T-cell (primary cell): ENCODE measurements around the gene PPP1R13L. TPM values are rescaled to one million over a fixed set of nuclear protein-coding genes. Genes with fewer than 3 reads are reported as not detected.

ENCODE experiments used
- ATAC-seq, 4 experiments: fragments of 200-7000 bp in 3 of 4; fragments of 150-1000 bp in 1 of 4; cut with Tn5 transposase; replicated peaks in 1 of 4; 1 replicate in 3 of 4; 2 replicates in 1 of 4; pipeline ENCODE4 v1.10.0; 2021; ENCODE audit warnings: moderate library complexity in 3 of 4, mild to moderate bottlenecking in 2 of 4, moderate number of reproducible peaks in 1 of 4
- CTCF ChIA-PET, 2 donors: fragments of 300-600 bp; sonication (Branson Sonifier 250); formaldehyde crosslinking; loops; one replicate each; lab custom pipeline; 2022; ENCODE audit warnings: antibody characterized with exemption in 2 of 2; lab: Charles Lee
- POLR2A ChIA-PET, 2 donors: fragments of 300-600 bp; sonication (Branson Sonifier 250); formaldehyde crosslinking; loops; one replicate each; lab custom pipeline; 2022; ENCODE audit warnings: antibody characterized with exemption in 2 of 2; lab: Charles Lee
- DNase-seq, 35 experiments: peaks; one replicate each; pipeline versions ENCODE4 v3.0.0 to v3.0.0-alpha.2; 2013 to 2023
- H3K27ac ChIP-seq: one replicate; pipeline ENCODE4 v1.5.1; 2013; ENCODE audit warnings: low read length
- H3K27me3 ChIP-seq, 2 experiments: replicated peaks in 1 of 2; 1 replicate in 1 of 2; 2 replicates in 1 of 2; pipeline versions ENCODE4 v1.6.1 to v1.7.0; 2013; ENCODE audit warnings: low read length in 1 of 2, mixed read lengths in 1 of 2; ENCODE audit not compliant: control insufficient read depth in 2 of 2, insufficient read depth in 2 of 2; ENCODE audit errors: extremely low read depth in 1 of 2
- H3K36me3 ChIP-seq, 2 donors: 1 replicate in 1 of 2; 2 replicates in 1 of 2; pipeline versions ENCODE4 v1.6.1 to v1.7.0; 2013; ENCODE audit warnings: low read length in 1 of 2; ENCODE audit not compliant: control insufficient read depth in 2 of 2, insufficient read depth in 1 of 2; ENCODE audit errors: extremely low read depth in 1 of 2
- H3K4me1 ChIP-seq, 2 experiments: 1 replicate in 1 of 2; 2 replicates in 1 of 2; pipeline versions ENCODE4 v1.6.1 to v1.7.0; 2013; ENCODE audit warnings: low read length in 2 of 2, mixed read lengths in 1 of 2; ENCODE audit not compliant: insufficient read depth in 2 of 2, control insufficient read depth in 1 of 2; ENCODE audit errors: extremely low read depth in 1 of 2
- H3K4me3 ChIP-seq, 2 donors: 1 replicate in 1 of 2; 2 replicates in 1 of 2; pipeline versions ENCODE4 v1.5.1 to v1.7.0; 2013; ENCODE audit warnings: mild to moderate bottlenecking in 2 of 2, low read length in 1 of 2, moderate library complexity in 1 of 2; ENCODE audit not compliant: control insufficient read depth in 1 of 2; ENCODE audit errors: extremely low read depth in 1 of 2
- H3K9me3 ChIP-seq: 2 replicates; pipeline ENCODE4 v1.7.0; 2013
- H3K27ac Mint-ChIP-seq, 2 donors: one replicate each; pipeline ENCODE4 v1.8.0; 2020 to 2021; ENCODE audit warnings: mild to moderate bottlenecking in 2 of 2, mixed read lengths in 2 of 2
- H3K27me3 Mint-ChIP-seq, 2 donors: one replicate each; pipeline ENCODE4 v1.8.0; 2021 to 2022; ENCODE audit warnings: mixed read lengths in 2 of 2
- H3K36me3 Mint-ChIP-seq: one replicate; pipeline ENCODE4 v1.8.0; 2021; ENCODE audit warnings: mixed read lengths
- H3K4me1 Mint-ChIP-seq, 3 donors: one replicate each; pipeline ENCODE4 v1.8.0; 2020 to 2022; ENCODE audit warnings: mixed read lengths in 3 of 3, mild to moderate bottlenecking in 1 of 3
- H3K4me3 Mint-ChIP-seq, 3 donors: one replicate each; pipeline ENCODE4 v1.8.0; 2020 to 2022; ENCODE audit warnings: mild to moderate bottlenecking in 3 of 3, mixed read lengths in 3 of 3, moderate library complexity in 3 of 3
- H3K9me3 Mint-ChIP-seq, 3 donors: one replicate each; pipeline ENCODE4 v1.8.0; 2020 to 2022; ENCODE audit warnings: mixed read lengths in 3 of 3
- WGBS: methylation state at CpG from one replicate; pipeline ENCODE4 v1.1.5; 2013; ENCODE audit warnings: missing lambda C conversion rate; ENCODE audit not compliant: insufficient coverage; 5-methylcytosine and 5-hydroxymethylcytosine counted together
- total RNA-seq, 35 experiments: library from RNA in 6 of 35; stranded (reverse) in 6 of 35; fragments of 120-200 nt in 1 of 35; gene quantifications; one replicate each; pipeline versions ENCODE4 v1.2.1 to v1.2.4 and lab custom pipeline; 2013 to 2026

The PPP1R13L gene
- total RNA-seq, 5 donors from 2014 or later (not counting 1 experiment from before 2014, with no cell fraction given), result 7.9 to 15.7 (median 12.5) TPM

DNA sequence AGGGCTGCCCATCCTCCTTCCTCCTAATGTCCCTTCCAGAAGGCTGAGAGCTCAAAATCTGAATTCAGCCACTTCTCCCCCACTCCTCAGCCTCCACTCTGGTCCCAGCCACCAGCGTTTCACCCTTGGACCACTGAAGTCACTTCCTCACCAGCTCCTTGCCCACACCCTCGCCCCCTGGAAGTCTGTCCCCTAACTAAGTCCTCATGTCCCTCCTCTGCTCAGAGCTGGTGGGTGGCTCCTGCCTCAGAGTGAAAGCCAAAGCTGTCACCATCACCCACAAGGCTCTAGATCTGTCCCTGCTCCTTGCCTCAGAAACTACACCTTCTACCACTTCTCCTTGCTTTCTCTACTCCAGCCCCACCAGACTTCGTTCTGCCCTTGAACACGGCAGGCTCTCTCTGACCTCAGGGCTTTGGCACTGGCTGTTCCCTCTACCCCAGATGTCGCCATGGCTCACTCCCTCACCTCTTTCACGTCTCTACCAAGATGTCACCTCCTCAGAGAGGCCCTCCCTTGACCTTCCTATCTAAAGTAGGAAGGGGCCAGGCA, 17.2 kb upstream of the PPP1R13L start:
- Mint-ChIP-seq H3K4me3 (peak overlapping the region; percentile 33 to 46 (median 45)), H3K9me3 (no peaks in the 10 kb centered on the region), H3K4me1 (peaks cover 29 to 56% (median 44%) of the 10 kb centered on the region in 3 donors), H3K27ac (peak overlapping the region in 1 of 2 donors; percentile 61), H3K36me3 (peaks cover 16% of the 10 kb centered on the region), H3K27me3 (peaks cover 0 to 2% of the 10 kb centered on the region in 2 donors)
- DNase-seq (no peak), ATAC-seq (no peak)
- 88% methylated on average over 4 of the region's 6 CpGs for WGBS
- ChIA-PET CTCF (no interaction called here), POLR2A (no interaction called here)
- peaks cover 9 to 23% of the 10 kb centered on the region in 2 donors for H3K36me3 ChIP-seq
- H3K4me3 ChIP-seq, result no peak overlapping the region
- peaks cover 17 to 50% of the 10 kb centered on the region in 2 experiments for H3K4me1 ChIP-seq
- H3K27ac ChIP-seq, result no peak overlapping the region
- no peaks in the 10 kb centered on the region for H3K27me3 ChIP-seq
- H3K9me3 ChIP-seq, result no peaks in the 10 kb centered on the region

DNA sequence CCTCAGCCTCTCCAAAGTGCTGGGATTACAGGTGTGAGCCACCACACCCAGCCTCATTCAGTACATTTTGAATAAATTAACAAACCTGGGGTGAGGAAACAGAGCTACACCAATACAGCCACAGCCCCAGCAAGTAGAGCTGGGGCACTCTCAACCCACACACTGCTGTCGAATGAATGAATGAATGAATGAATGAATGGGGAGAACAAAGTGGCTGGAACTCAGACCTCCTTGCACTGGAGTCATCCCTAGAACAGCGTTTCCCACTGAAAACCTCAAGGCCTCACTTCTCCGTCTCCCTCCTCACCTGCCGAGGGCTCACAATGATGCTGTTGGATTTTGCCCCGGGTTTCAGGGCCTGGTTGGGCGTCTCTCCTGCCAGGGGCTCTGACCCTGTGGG, 16.0 kb upstream of the PPP1R13L start:
- Histone ChIP-seq H3K27me3 (no peaks in the 10 kb centered on the region), H3K4me3 (no peak overlapping the region), H3K27ac (no peak overlapping the region), H3K4me1 (peaks cover 17 to 50% of the 10 kb centered on the region in 2 experiments), H3K36me3 (peaks cover 14 to 29% of the 10 kb centered on the region in 2 donors), H3K9me3 (no peaks in the 10 kb centered on the region)
- Mint-ChIP-seq H3K27ac (no peak overlapping the region), H3K9me3 (no peaks in the 10 kb centered on the region), H3K4me3 (peak overlapping the region in 2 of 3 donors; percentile 31 to 45), H3K4me1 (peaks cover 29 to 54% (median 44%) of the 10 kb centered on the region in 3 donors), H3K36me3 (peaks cover 19% of the 10 kb centered on the region), H3K27me3 (no peaks in the 10 kb centered on the region)
- WGBS, result 97% methylated on average over 5 of the region's 6 CpGs
- ChIA-PET CTCF (interaction anchor here in 1 of 2 donors (1.4 kb wide), 1 partner anchor 58 kb away, joined by 4 read pairs; no protein-coding TSS in a partner anchor), POLR2A (no interaction called here)
- ATAC-seq, result no peak
- DNase-seq, result no peak

DNA sequence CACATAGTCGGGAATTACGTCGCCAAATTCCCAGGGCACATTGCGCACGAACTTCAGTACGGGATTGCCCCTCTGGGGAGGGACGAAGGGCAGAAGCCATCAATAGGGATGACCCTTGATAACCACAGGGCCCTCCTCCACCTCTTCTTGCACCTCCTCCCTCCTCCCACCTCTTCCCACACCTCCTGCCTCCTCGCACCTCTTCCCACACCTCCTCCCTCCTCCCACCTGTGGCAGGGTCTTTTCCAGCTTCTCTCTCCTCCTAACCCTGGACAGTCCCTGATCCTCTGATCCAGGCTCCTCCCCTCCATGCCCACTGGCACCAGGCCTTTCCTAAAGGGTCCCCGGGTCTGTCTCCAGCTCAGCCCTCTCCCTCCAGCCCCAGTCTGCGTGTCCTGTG, 15.5 kb upstream of the PPP1R13L start:
- Mint-ChIP-seq H3K4me1 (peaks cover 29 to 51% (median 41%) of the 10 kb centered on the region in 3 donors), H3K27me3 (no peaks in the 10 kb centered on the region), H3K36me3 (peaks cover 19% of the 10 kb centered on the region), H3K27ac (peak overlapping the region in 1 of 2 donors; percentile 46), H3K9me3 (no peaks in the 10 kb centered on the region), H3K4me3 (peak overlapping the region in 1 of 3 donors; percentile 45)
- 90% methylated on average over 8 of the region's 10 CpGs for WGBS
- Histone ChIP-seq H3K27me3 (no peaks in the 10 kb centered on the region), H3K9me3 (no peaks in the 10 kb centered on the region), H3K36me3 (peaks cover 18 to 33% of the 10 kb centered on the region in 2 donors), H3K4me1 (peaks cover 17 to 50% of the 10 kb centered on the region in 2 experiments), H3K27ac (no peak overlapping the region), H3K4me3 (no peak overlapping the region)
- ATAC-seq (no peak), DNase-seq (no peak)
- ChIA-PET POLR2A (interaction anchor here in 1 of 2 donors (0.6 kb wide), 1 partner anchor 343 kb away, joined by 3 read pairs; no protein-coding TSS in a partner anchor), CTCF (interaction anchor here in 1 of 2 donors (1.4 kb wide), 1 partner anchor 58 kb away, joined by 4 read pairs; no protein-coding TSS in a partner anchor)

DNA sequence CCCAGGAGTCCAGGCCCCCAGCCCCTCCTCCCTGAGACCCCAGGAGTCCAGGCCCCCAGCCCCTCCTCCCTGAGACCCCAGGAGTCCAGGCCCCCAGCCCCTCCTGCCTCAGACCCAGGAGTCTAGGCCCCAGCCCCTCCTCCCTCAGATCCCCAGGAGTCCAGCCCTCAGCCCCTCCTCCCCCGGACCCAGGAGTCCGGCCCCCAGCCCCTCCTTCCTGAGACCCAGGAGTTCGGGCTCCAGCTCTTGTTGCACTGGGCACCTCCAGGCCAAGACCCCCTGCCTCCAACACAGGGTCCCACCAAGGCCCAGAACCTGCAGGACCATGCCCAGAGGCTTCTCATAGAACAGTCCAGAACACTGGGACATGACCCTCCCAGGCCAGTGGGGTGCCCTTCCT, 15.0 kb upstream of the PPP1R13L start:
- Histone ChIP-seq H3K9me3 (no peaks in the 10 kb centered on the region), H3K4me1 (peaks cover 17 to 50% of the 10 kb centered on the region in 2 experiments), H3K36me3 (peaks cover 18 to 34% of the 10 kb centered on the region in 2 donors), H3K27ac (no peak overlapping the region), H3K4me3 (no peak overlapping the region), H3K27me3 (no peaks in the 10 kb centered on the region)
- Mint-ChIP-seq H3K36me3 (peaks cover 19% of the 10 kb centered on the region), H3K4me1 (peaks cover 29 to 51% (median 41%) of the 10 kb centered on the region in 3 donors), H3K9me3 (no peaks in the 10 kb centered on the region), H3K4me3 (peak overlapping the region in 1 of 3 donors; percentile 45), H3K27ac (no peak overlapping the region), H3K27me3 (no peaks in the 10 kb centered on the region)
- DNase-seq, result no peak
- CTCF ChIA-PET, result interaction anchor here in 1 of 2 donors (1.4 kb wide), 1 partner anchor 59 kb away, joined by 4 read pairs; no protein-coding TSS in a partner anchor
- POLR2A ChIA-PET, result interaction anchor here in 1 of 2 donors (0.6 kb wide), 1 partner anchor 343 kb away, joined by 3 read pairs; no protein-coding TSS in a partner anchor
- no peak for ATAC-seq
- WGBS, result 23% methylated on average over 3 of the region's 3 CpGs

DNA sequence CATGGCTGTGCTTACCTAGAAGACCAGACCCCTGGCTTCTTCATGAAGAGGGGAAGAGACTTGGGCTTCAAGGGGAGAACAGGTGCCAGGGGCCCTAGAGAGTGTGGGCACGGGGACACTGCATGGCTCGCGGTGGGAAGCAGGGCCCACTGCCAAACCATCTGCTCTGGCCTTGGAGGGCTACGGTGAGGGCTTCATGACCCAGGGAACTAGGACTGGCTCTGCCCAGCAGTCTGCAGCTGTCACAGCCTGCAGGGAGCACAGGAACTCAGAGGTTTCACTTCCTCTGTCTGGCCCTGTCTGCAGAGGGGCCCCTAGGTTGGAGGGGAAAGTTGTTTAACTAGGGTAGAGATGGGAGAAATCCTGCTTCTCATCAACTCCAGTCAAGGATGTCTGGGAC, 14.5 kb upstream of the PPP1R13L start:
- Mint-ChIP-seq H3K4me3 (peak overlapping the region in 1 of 3 donors; percentile 15), H3K36me3 (peaks cover 23% of the 10 kb centered on the region), H3K9me3 (no peaks in the 10 kb centered on the region), H3K27me3 (no peaks in the 10 kb centered on the region), H3K4me1 (peaks cover 26 to 48% (median 38%) of the 10 kb centered on the region in 3 donors), H3K27ac (peak overlapping the region; percentile 23 to 77)
- Histone ChIP-seq H3K4me1 (peaks cover 17 to 48% of the 10 kb centered on the region in 2 experiments), H3K4me3 (no peak overlapping the region), H3K27ac (no peak overlapping the region), H3K36me3 (peaks cover 18 to 39% of the 10 kb centered on the region in 2 donors), H3K9me3 (no peaks in the 10 kb centered on the region), H3K27me3 (no peaks in the 10 kb centered on the region)
- POLR2A ChIA-PET, result no interaction called here
- ATAC-seq (no peak), DNase-seq (peak in 1 of 35 experiments; percentile 47)
- CTCF ChIA-PET, result no interaction called here
- WGBS, result 15% methylated on average over 4 of the region's 4 CpGs

DNA sequence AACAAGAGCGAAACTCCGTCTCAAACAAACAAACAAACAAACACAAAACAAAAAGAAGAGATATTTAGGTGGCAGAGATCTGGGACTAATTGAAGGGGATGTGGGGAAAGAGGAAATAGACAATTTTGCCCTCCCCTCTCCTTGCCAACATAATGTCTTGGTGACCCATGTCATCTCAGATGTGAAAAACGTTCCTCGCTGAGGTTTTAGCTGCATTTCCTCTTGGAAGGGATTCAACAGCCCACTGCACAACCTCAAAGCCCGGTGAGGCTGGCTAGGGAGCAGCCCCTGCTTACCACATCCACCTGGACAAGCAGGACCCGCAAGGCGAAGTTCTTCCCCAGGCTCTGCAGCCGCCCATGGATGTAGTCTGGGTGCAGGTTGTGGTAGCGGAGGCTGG, 13.9 kb upstream of the PPP1R13L start:
- H3K27me3 Mint-ChIP-seq, result no peaks in the 10 kb centered on the region
- POLR2A ChIA-PET, result no interaction called here
- WGBS, result no CpG with 5 or more reads among the region's 9 CpGs

More for the DNA sequence above, 13.9 kb upstream of the PPP1R13L start:
- ATAC-seq, result no peak
- Mint-ChIP-seq H3K9me3 (no peaks in the 10 kb centered on the region), H3K27ac (no peak overlapping the region), H3K4me3 (no peak overlapping the region), H3K4me1 (peaks cover 21 to 42% (median 32%) of the 10 kb centered on the region in 3 donors), H3K36me3 (peaks cover 27% of the 10 kb centered on the region)
- CTCF ChIA-PET, result no interaction called here
- DNase-seq, result no peak
- Histone ChIP-seq H3K36me3 (peaks cover 18 to 44% of the 10 kb centered on the region in 2 donors), H3K9me3 (no peaks in the 10 kb centered on the region), H3K4me1 (peaks cover 17 to 42% of the 10 kb centered on the region in 2 experiments), H3K4me3 (no peak overlapping the region), H3K27me3 (no peaks in the 10 kb centered on the region), H3K27ac (no peak overlapping the region)
